C4-2B (cell line): ENCODE results near the gene GRHL1.
A peak's percentile ranks its signal among the peaks of the same experiment; 100 is the strongest.

ENCODE experiments used
- H3K27ac ChIP-seq: fragments of 450-650 bp; 2 replicates; pipeline ENCODE4 v1.5.1; 2017
- CTCF ChIP-seq: fragments of 450-650 bp; conservative IDR thresholded peaks from 2 replicates; pipeline ENCODE4 v1.5.1; 2017; ENCODE audit warnings: mild to moderate bottlenecking
- ZFX ChIP-seq: fragments of 450-650 bp; IDR thresholded peaks from 2 replicates; pipeline ENCODE4 v1.6.1; 2017

Gene GRHL1

GRCh38 chr2:10034333-10035052 lies 83.0 kb downstream of the GRHL1 start:
- no peak for TF ChIP-seq CTCF
- TF ChIP-seq ZFX, result no peak
- no peak overlapping the region for H3K27ac ChIP-seq

GRCh38 chr2:10035053-10035422 lies 83.5 kb downstream of the GRHL1 start:
- TF ChIP-seq CTCF, result no peak
- TF ChIP-seq ZFX, result no peak
- H3K27ac ChIP-seq, result no peak overlapping the region; the same call in 1 of the 2 replicates

GRCh38 chr2:10035633-10036032 lies 84.1 kb downstream of the GRHL1 start:
- no peak for TF ChIP-seq ZFX
- no peak for TF ChIP-seq CTCF
- H3K27ac ChIP-seq, result peak overlapping the region; percentile 64

GRCh38 chr2:10036095-10036884 lies 84.8 kb downstream of the GRHL1 start:
- H3K27ac ChIP-seq, result peak overlapping the region; percentile 64
- 0 out of 2 replicates have a peak, but pooled peaks have one; percentile 9 for TF ChIP-seq ZFX
- TF ChIP-seq CTCF, result peak; percentile 60

GRCh38 chr2:10038123-10038522 lies 86.6 kb downstream of the GRHL1 start:
- no peak overlapping the region for H3K27ac ChIP-seq
- no peak for TF ChIP-seq CTCF
- no peak for TF ChIP-seq ZFX

- TF ChIP-seq CTCF (no peak), ZFX (no peak)
- no peak overlapping the region for H3K27ac ChIP-seq
These were observed 87.2 kb downstream of the GRHL1 start for GRCh38 chr2:10038716-10039115.
